GM12891 (cell line): Measurements from ENCODE around the gene SYNC.
"Not testable (repeated sequence)": the region's sequence is repeated elsewhere in the genome, so short reads cannot be mapped to it uniquely, and the experiment has no call there.

Experiments
- DNase-seq: peaks from one replicate; pipeline ENCODE4 v3.0.0; 2011; ENCODE audit warnings: low spot score; ENCODE audit not compliant: insufficient read length
- FAIRE-seq: peaks from 2 replicates; lab custom pipeline; 2011; peaks lifted over from hg19 to GRCh38; lab: Jason Lieb, UNC
- PAX5 ChIP-seq: IDR thresholded peaks from 2 replicates; pipeline ENCODE4 v1.6.1; 2011; ENCODE audit warnings: low read length, moderate library complexity, mild to moderate bottlenecking; ENCODE audit not compliant: insufficient read depth, severe bottlenecking
- POLR2A ChIP-seq: IDR thresholded peaks from 2 replicates; pipeline ENCODE4 v1.6.1; 2011; ENCODE audit warnings: low read depth, low read length, control low read depth
- POLR2AphosphoS5 ChIP-seq: IDR thresholded peaks from 2 replicates; pipeline ENCODE4 v1.6.1; 2011; ENCODE audit warnings: low read depth, low read length, control low read depth
- POU2F2 ChIP-seq: IDR thresholded peaks from 2 replicates; pipeline ENCODE4 v1.6.1; 2011; ENCODE audit warnings: low read depth, mild to moderate bottlenecking, control low read depth, low read length, moderate library complexity
- SPI1 ChIP-seq: IDR thresholded peaks from 2 replicates; pipeline ENCODE4 v1.6.1; 2011; ENCODE audit warnings: low read depth, low read length, control low read depth
- TAF1 ChIP-seq: IDR thresholded peaks from 2 replicates; pipeline ENCODE4 v1.6.1; 2011; ENCODE audit warnings: low read depth, low read length, control low read depth

The SYNC gene

GRCh38 chr1:32713081-32713480 lies 10.5 kb upstream of the SYNC start:
- TF ChIP-seq TAF1 (no peak), POLR2A (no peak), POU2F2 (no peak), POLR2AphosphoS5 (no peak), PAX5 (no peak)
- no peak for DNase-seq
- no peak for FAIRE-seq

- not testable (repeated sequence) for DNase-seq, FAIRE-seq
These were observed 8.7 kb upstream of the SYNC start for GRCh38 chr1:32711221-32711620.

- DNase-seq (no peak), FAIRE-seq (no peak)
- TF ChIP-seq POU2F2 (no peak), TAF1 (no peak), PAX5 (no peak), SPI1 (no peak), POLR2A (no peak), POLR2AphosphoS5 (no peak)
These were observed 6.9 kb upstream of the SYNC start for GRCh38 chr1:32709476-32709875.

GRCh38 chr1:32709075-32709474 lies 6.5 kb upstream of the SYNC start:
- TF ChIP-seq PAX5 (no peak), POLR2AphosphoS5 (no peak), SPI1 (no peak), POLR2A (no peak), POU2F2 (no peak), TAF1 (no peak)
- FAIRE-seq (no peak), DNase-seq (no peak)

- FAIRE-seq (no peak), DNase-seq (no peak)
- TF ChIP-seq POLR2A (no peak), POLR2AphosphoS5 (no peak), PAX5 (no peak), TAF1 (no peak), POU2F2 (no peak), SPI1 (no peak)
These were observed 3.9 kb upstream of the SYNC start for GRCh38 chr1:32706491-32706890.

GRCh38 chr1:32705516-32705915 lies 2.9 kb upstream of the SYNC start:
- no peak for TF ChIP-seq SPI1
- TF ChIP-seq POLR2AphosphoS5, result no peak
- no peak for TF ChIP-seq POLR2A
- no peak for TF ChIP-seq POU2F2
- TF ChIP-seq TAF1, result no peak
- no peak for TF ChIP-seq PAX5
- no peak for FAIRE-seq
- DNase-seq, result no peak

- TF ChIP-seq POLR2A (no peak), POU2F2 (no peak), TAF1 (no peak), SPI1 (no peak), POLR2AphosphoS5 (no peak), PAX5 (no peak)
- DNase-seq (no peak), FAIRE-seq (no peak)
These were observed 1.1 kb upstream of the SYNC start for GRCh38 chr1:32703479-32704291.

GRCh38 chr1:32701951-32702598 lies 495 bp downstream of the SYNC start:
- no peak for DNase-seq
- TF ChIP-seq SPI1 (no peak), TAF1 (no peak), POU2F2 (no peak), POLR2A (no peak), PAX5 (no peak), POLR2AphosphoS5 (no peak)
- FAIRE-seq, result no peak

- no peak for TF ChIP-seq POLR2A
- TF ChIP-seq POU2F2, result no peak
- no peak for TF ChIP-seq SPI1
- TF ChIP-seq TAF1, result no peak
- TF ChIP-seq POLR2AphosphoS5, result no peak
- TF ChIP-seq PAX5, result no peak
- FAIRE-seq (no peak), DNase-seq (no peak)
These were observed 1.1 kb downstream of the SYNC start for GRCh38 chr1:32701421-32701911.

GRCh38 chr1:32696996-32697395 lies 5.6 kb downstream of the SYNC start:
- not testable (repeated sequence) for FAIRE-seq, DNase-seq
